DMS 273 (cell line): ENCODE results near the gene PLVAP.
"Not testable (repeated sequence)": the region's sequence is repeated elsewhere in the genome, so short reads cannot be mapped to it uniquely, and the experiment has no call there.

ENCODE experiments used
- DNase-seq: peaks from one replicate; lab custom pipeline; 2025; ENCODE audit not compliant: unreplicated experiment; lab: John Stamatoyannopoulos, UW

The PLVAP gene

GRCh38 chr19:17401628-17402027 lies 24.5 kb upstream of the PLVAP start:
- DNase-seq = no peak

- no peak for DNase-seq
These were observed 21.9 kb upstream of the PLVAP start for GRCh38 chr19:17398902-17399527.

- peak; percentile 62 for DNase-seq
These were observed 17.8 kb upstream of the PLVAP start for GRCh38 chr19:17394891-17395415.

GRCh38 chr19:17393914-17394313 lies 16.8 kb upstream of the PLVAP start, which contains the start of gene CCDC194:
CCDC194 (minus strand) TSS chr19:17394196; CDS start chr19:17394158, 38 bp downstream.
- no peak for DNase-seq

- DNase-seq = peak; percentile 20
These were observed 15.9 kb upstream of the PLVAP start for GRCh38 chr19:17393002-17393401.

GRCh38 chr19:17391371-17392151 lies 14.4 kb upstream of the PLVAP start:
- DNase-seq = no peak

GRCh38 chr19:17390665-17391370 lies 13.7 kb upstream of the PLVAP start:
- peak; percentile 98 for DNase-seq

GRCh38 chr19:17389957-17390664 lies 13.0 kb upstream of the PLVAP start:
- DNase-seq = no peak

- no peak for DNase-seq
These were observed 12.1 kb upstream of the PLVAP start for GRCh38 chr19:17389288-17389687.

- peak; percentile 81 for DNase-seq
These were observed 8.9 kb upstream of the PLVAP start for GRCh38 chr19:17385878-17386611.

GRCh38 chr19:17380426-17381138 lies 3.4 kb upstream of the PLVAP start:
- no peak for DNase-seq

- DNase-seq = no peak
These were observed 2.1 kb upstream of the PLVAP start for GRCh38 chr19:17379221-17379631.

GRCh38 chr19:17378271-17378670 lies 1.1 kb upstream of the PLVAP start:
- no peak for DNase-seq

GRCh38 chr19:17370026-17370587 lies 7.0 kb downstream of the PLVAP start:
- DNase-seq = no peak

GRCh38 chr19:17365361-17365760 lies 11.8 kb downstream of the PLVAP start:
- DNase-seq = no peak

GRCh38 chr19:17363852-17364605 lies 13.1 kb downstream of the PLVAP start:
- not testable (repeated sequence) for DNase-seq

GRCh38 chr19:17359905-17360800 lies 17.0 kb downstream of the PLVAP start:
- DNase-seq = no peak

GRCh38 chr19:17358395-17358794 lies 18.7 kb downstream of the PLVAP start:
- DNase-seq = no peak
